PC-3 (cell line): Measurements from ENCODE around the gene GIPC1.

Experiments used
- CTCF ChIP-seq: fragments of 300-600 bp; sonication (generic); conservative IDR thresholded peaks from 2 replicates; pipeline ENCODE4 v1.5.1; 2017; ENCODE audit warnings: antibody characterized with exemption, low read depth, mild to moderate bottlenecking, low read length
- EZH2 ChIP-seq: fragments of 300-600 bp; sonication (generic); IDR thresholded peaks from one replicate; pipeline ENCODE4 v1.6.1; 2017; ENCODE audit warnings: antibody characterized with exemption, mild to moderate bottlenecking, low read length; ENCODE audit not compliant: unreplicated experiment

- no peak for TF ChIP-seq CTCF
- TF ChIP-seq EZH2, result no peak
Observed at GRCh38 chr19:14487370-14488125, 8.4 kb downstream of the GIPC1 start.
